Body of pancreas (tissue), 4 donors: ENCODE data around the gene RASGEF1C.

Experiments
- POLR2A ChIP-seq, 3 donors: fragments of 450-650 bp; IDR thresholded peaks; one replicate each; pipeline ENCODE4 v1.6.1; 2016; ENCODE audit warnings: antibody characterized with exemption in 3 of 3, mild to moderate bottlenecking in 2 of 3
- TF ChIP-seq, protein P1 (sequence below), 7 experiments: fragments of 450-650 bp in 4 of 7; fragments of 200-600 bp in 3 of 7; sonication (generic) in 3 of 7; IDR thresholded peaks; one replicate each; pipeline ENCODE4 v1.5.1; 2016 to 2019; ENCODE audit warnings: antibody characterized with exemption in 7 of 7

DNA sequence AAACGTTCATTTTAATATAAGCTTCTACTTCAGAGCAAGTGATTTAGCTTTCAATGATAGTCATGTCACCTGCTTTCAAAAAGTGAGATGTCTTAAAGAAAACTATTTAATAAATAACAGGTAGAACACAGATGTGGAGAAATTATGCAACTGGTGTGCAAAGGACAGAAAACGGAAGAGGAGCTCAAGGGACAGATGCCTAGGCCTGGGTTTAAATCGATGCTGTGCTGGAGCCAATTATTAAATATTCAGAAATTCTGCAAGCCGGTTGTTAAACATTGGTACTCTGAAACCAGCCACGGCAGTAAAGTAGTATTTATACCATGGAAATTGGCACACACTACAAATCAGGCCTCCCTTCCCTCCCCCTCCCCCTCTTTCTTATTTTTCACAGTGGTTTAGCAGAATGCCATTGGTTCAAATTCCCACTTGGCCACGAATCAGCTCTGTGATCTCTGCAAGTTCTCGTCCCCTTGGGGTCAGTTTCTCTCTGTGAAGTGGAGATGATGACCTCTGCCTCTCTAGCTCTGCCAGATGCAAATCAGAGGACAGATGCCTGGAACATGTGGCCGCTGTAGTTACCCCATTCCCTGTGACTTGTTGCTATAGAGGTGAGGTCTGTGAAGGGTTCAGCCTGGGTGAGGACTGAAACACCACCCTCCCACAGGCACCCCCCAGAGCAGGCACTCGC, 131.3 kb downstream of the RASGEF1C start:
- TF ChIP-seq, protein P1, sequence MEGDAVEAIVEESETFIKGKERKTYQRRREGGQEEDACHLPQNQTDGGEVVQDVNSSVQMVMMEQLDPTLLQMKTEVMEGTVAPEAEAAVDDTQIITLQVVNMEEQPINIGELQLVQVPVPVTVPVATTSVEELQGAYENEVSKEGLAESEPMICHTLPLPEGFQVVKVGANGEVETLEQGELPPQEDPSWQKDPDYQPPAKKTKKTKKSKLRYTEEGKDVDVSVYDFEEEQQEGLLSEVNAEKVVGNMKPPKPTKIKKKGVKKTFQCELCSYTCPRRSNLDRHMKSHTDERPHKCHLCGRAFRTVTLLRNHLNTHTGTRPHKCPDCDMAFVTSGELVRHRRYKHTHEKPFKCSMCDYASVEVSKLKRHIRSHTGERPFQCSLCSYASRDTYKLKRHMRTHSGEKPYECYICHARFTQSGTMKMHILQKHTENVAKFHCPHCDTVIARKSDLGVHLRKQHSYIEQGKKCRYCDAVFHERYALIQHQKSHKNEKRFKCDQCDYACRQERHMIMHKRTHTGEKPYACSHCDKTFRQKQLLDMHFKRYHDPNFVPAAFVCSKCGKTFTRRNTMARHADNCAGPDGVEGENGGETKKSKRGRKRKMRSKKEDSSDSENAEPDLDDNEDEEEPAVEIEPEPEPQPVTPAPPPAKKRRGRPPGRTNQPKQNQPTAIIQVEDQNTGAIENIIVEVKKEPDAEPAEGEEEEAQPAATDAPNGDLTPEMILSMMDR (IDR thresholded peaks at IDR 0.05) = no peak
- TF ChIP-seq POLR2A (IDR thresholded peaks at IDR 0.05) = no peak
